Kidney (tissue), 14 donors: ENCODE measurements around the gene RARA. TPM values are rescaled to one million over a fixed set of nuclear protein-coding genes. Genes with fewer than 3 reads are reported as not detected.

ENCODE experiments used
- DNase-seq, 5 donors: peaks; one replicate each; pipeline ENCODE4 v3.0.0-alpha.2; 2013 to 2020
- FAIRE-seq: peaks from 2 replicates; lab custom pipeline; 2012; peaks lifted over from hg19 to GRCh38; lab: Jason Lieb, UNC
- H3K27ac ChIP-seq, 2 donors: one replicate each; pipeline ENCODE4 v1.7.0; 2013; ENCODE audit warnings: low read depth in 2 of 2, low read length in 2 of 2, inconsistent platforms in 1 of 2
- H3K27me3 ChIP-seq: one replicate; pipeline ENCODE4 v1.7.1; 2013; ENCODE audit warnings: low read length, inconsistent platforms; ENCODE audit not compliant: control insufficient read depth, insufficient read depth
- H3K36me3 ChIP-seq, 3 donors: one replicate each; pipeline versions ENCODE4 v1.7.0 to v1.7.1; 2013; ENCODE audit warnings: low read length in 3 of 3, control low read depth in 1 of 3, inconsistent platforms in 1 of 3; ENCODE audit not compliant: insufficient read depth in 3 of 3, control insufficient read depth in 2 of 3
- H3K4me1 ChIP-seq, 3 donors: one replicate each; pipeline versions ENCODE4 v1.7.0 to v1.7.1; 2013; ENCODE audit warnings: low read length in 3 of 3, inconsistent platforms in 1 of 3, low read depth in 1 of 3; ENCODE audit not compliant: control insufficient read depth in 2 of 3, insufficient read depth in 2 of 3
- H3K4me3 ChIP-seq, 3 donors: one replicate each; pipeline versions ENCODE4 v1.7.0 to v1.8.1; 2013; ENCODE audit warnings: low read length in 3 of 3, control low read depth in 1 of 3, inconsistent platforms in 1 of 3
- H3K9ac ChIP-seq, 3 donors: one replicate each; pipeline versions ENCODE4 v1.7.0 to v1.7.1; 2013; ENCODE audit warnings: low read length in 3 of 3, control low read depth in 1 of 3, inconsistent platforms in 1 of 3
- H3K9me3 ChIP-seq, 3 donors: one replicate each; pipeline versions ENCODE4 v1.7.0 to v1.7.1; 2013; ENCODE audit warnings: low read length in 3 of 3, control low read depth in 1 of 3, inconsistent platforms in 1 of 3; ENCODE audit not compliant: control insufficient read depth in 2 of 3, insufficient read depth in 1 of 3
- CTCF ChIP-seq: IDR thresholded peaks from 3 replicates; pipeline ENCODE4 v1.5.1; 2012; ENCODE audit warnings: mild to moderate bottlenecking, moderate library complexity, borderline replicate concordance; ENCODE audit not compliant: insufficient read depth; ENCODE audit errors: extremely low read depth
- intact Hi-C: fragments of 100-400 bp; cut with DNase I; formaldehyde crosslinking; loops from one replicate; pipeline ENCODE4 v1.11.1; 2022
- polyA plus RNA-seq: library from polyadenylated mRNA; stranded (reverse); fragments of 350-450 nt; fragmentation: Illumina TruSeq; extraction: RNeasy Lipid Tissue Mini Kit (QIAGEN cat#74804); gene quantifications from one replicate; pipeline ENCODE4 v1.2.3, GENCODE V29; 2014; ENCODE audit warnings: low read depth, low replicate concordance; ENCODE audit not compliant: insufficient read depth
- total RNA-seq: library from RNA; stranded (reverse); fragmentation: NEBNext Ultra II Directional; extraction: Animal tissue kit (Norgen Biotek cat#: 25700); gene quantifications from one replicate; pipeline ENCODE4 v1.2.1, GENCODE V29; 2021
- donor health status: control.
- donor health status: control.
- donor health status: control.
- donor health status: control.
- donor health status: control.
- donor health status: DM: yes; HTN: yes; CAD: no.
- donor health status: Normal renal cell carcinoma (clear cell type).

The RARA gene
- total and polyA plus RNA-seq, 2 donors from 2014 or later = 22.5 to 45.7 TPM

GRCh38 chr17:40286473-40286872, 22.5 kb upstream of the RARA start:
- Histone ChIP-seq H3K9me3 (no peaks in the 10 kb centered on the region), H3K9ac (no peak overlapping the region), H3K36me3 (peaks cover 0 to 3% (median 0%) of the 10 kb centered on the region in 3 donors), H3K4me1 (peaks cover 0 to 13% (median 10%) of the 10 kb centered on the region in 3 donors), H3K27me3 (no peaks in the 10 kb centered on the region), H3K4me3 (no peak overlapping the region), H3K27ac (no peak overlapping the region)
- intact Hi-C loops = loop anchor here (10.0 kb wide), 1 partner anchor 272 kb away; the partner anchor contains the start of gene CSF3
- no peak for FAIRE-seq
- DNase-seq = no peak
- TF ChIP-seq CTCF = no peak

GRCh38 chr17:40287159-40287493, 21.9 kb upstream of the RARA start:
- no peaks in the 10 kb centered on the region for H3K9me3 ChIP-seq
- peak overlapping the region in 1 of 3 donors; percentile 5 for H3K9ac ChIP-seq
- FAIRE-seq (no peak), DNase-seq (no peak)
- H3K27ac ChIP-seq = no peak overlapping the region
- no peak for TF ChIP-seq CTCF
- peaks cover 0 to 13% (median 10%) of the 10 kb centered on the region in 3 donors for H3K4me1 ChIP-seq
- no peaks in the 10 kb centered on the region for H3K27me3 ChIP-seq
- H3K36me3 ChIP-seq = peaks cover 0 to 2% (median 0%) of the 10 kb centered on the region in 3 donors
- H3K4me3 ChIP-seq = peak overlapping the region; percentile 31 to 63 (median 44)
- intact Hi-C loops = loop anchor here (10.0 kb wide), 1 partner anchor 272 kb away; the partner anchor contains the start of gene CSF3

- peak; percentile 96 for FAIRE-seq
These were observed 21.2 kb upstream of the RARA start, which contains the start of gene CDC6 for GRCh38 chr17:40287494-40288369. CDC6 (plus strand) TSS chr17:40287879; CDS start chr17:40289421, 1,542 bp downstream.

More at GRCh38 chr17:40287494-40288369, 21.2 kb upstream of the RARA start, which contains the start of gene CDC6:
- no peaks in the 10 kb centered on the region for H3K27me3 ChIP-seq
- intact Hi-C loops = loop anchor here (10.0 kb wide), 1 partner anchor 273 kb away; the partner anchor contains the start of gene CSF3
- peak; percentile 99 to 100 (median 99) for DNase-seq
- H3K36me3 ChIP-seq = peaks cover 0 to 2% (median 0%) of the 10 kb centered on the region in 3 donors
- no peaks in the 10 kb centered on the region for H3K9me3 ChIP-seq
- peak within 1 kb of the TSS; percentile 73 to 89 (median 75) for H3K4me3 ChIP-seq
- H3K4me1 ChIP-seq = peaks cover 0 to 13% (median 10%) of the 10 kb centered on the region in 3 donors
- peak within 1 kb of the TSS in 2 of 3 donors; percentile 28 to 83 for H3K9ac ChIP-seq
- TF ChIP-seq CTCF = no peak
- no peak within 1 kb of the TSS for H3K27ac ChIP-seq
